NCI-H1105 treated with DMSO at 0.1 percent for 48 hours (cell line): Measurements from ENCODE around the gene PTPN6.

Experiments used
- DNase-seq: peaks from one replicate; lab custom pipeline; 2025; lab: John Stamatoyannopoulos, UW

Gene PTPN6

GRCh38 chr12:6941782-6942181, 9.4 kb upstream of the PTPN6 start:
- DNase-seq, result no peak

GRCh38 chr12:6942331-6942665, 8.9 kb upstream of the PTPN6 start:
- no peak for DNase-seq

- DNase-seq, result peak; percentile 93
Observed at GRCh38 chr12:6943389-6943721, 7.8 kb upstream of the PTPN6 start.

GRCh38 chr12:6943722-6944380, 7.3 kb upstream of the PTPN6 start, which contains the start of the genes C12orf57 and RNU7-1:
TSS of gene C12orf57 (plus strand) at chr12:6944022. CDS start at chr12:6944122, 100 bp downstream.
TSS of gene RNU7-1 (plus strand) at chr12:6943816.
- DNase-seq, result peak; percentile 95

- DNase-seq, result peak; percentile 95
Observed at GRCh38 chr12:6944381-6945186, 6.6 kb upstream of the PTPN6 start.

- no peak for DNase-seq
Observed at GRCh38 chr12:6945613-6946012, 5.5 kb upstream of the PTPN6 start.

- DNase-seq, result peak; percentile 97
Observed at GRCh38 chr12:6946033-6946919, 4.9 kb upstream of the PTPN6 start.

GRCh38 chr12:6946920-6947374, 4.2 kb upstream of the PTPN6 start:
- no peak for DNase-seq

GRCh38 chr12:6947615-6948014, 3.5 kb upstream of the PTPN6 start:
- no peak for DNase-seq

GRCh38 chr12:6948873-6949594, 2.1 kb upstream of the PTPN6 start:
- no peak for DNase-seq

- DNase-seq, result no peak
Observed at GRCh38 chr12:6950401-6950801, 755 bp upstream of the PTPN6 start.

- no peak for DNase-seq
Observed at GRCh38 chr12:6951551-6952120, 480 bp downstream of the PTPN6 start.

- no peak for DNase-seq
Observed at GRCh38 chr12:6952121-6952862, 1.1 kb downstream of the PTPN6 start.

- no peak for DNase-seq
Observed at GRCh38 chr12:6952863-6953441, 1.8 kb downstream of the PTPN6 start.

GRCh38 chr12:6953442-6954315, 2.5 kb downstream of the PTPN6 start:
- no peak for DNase-seq

GRCh38 chr12:6954316-6955107, 3.4 kb downstream of the PTPN6 start:
- DNase-seq, result no peak

- no peak for DNase-seq
Observed at GRCh38 chr12:6955108-6956020, 4.2 kb downstream of the PTPN6 start.
